CD4-positive, alpha-beta T cell treated with Interleukin-17A for 1 hour (primary cell): ENCODE results near the gene IFT122.

ENCODE experiments used
- DNase-seq: peaks from one replicate; pipeline ENCODE4 v3.0.0-alpha.2; 2020

Gene IFT122

GRCh38 chr3:129519896-129520715, 80.1 kb downstream of the IFT122 start:
- DNase-seq: no peak

- no peak for DNase-seq
These were observed 80.9 kb downstream of the IFT122 start for GRCh38 chr3:129520960-129521359.

- no peak for DNase-seq
These were observed 81.6 kb downstream of the IFT122 start for GRCh38 chr3:129521611-129522010.

- no peak for DNase-seq
These were observed 82.9 kb downstream of the IFT122 start for GRCh38 chr3:129522953-129523352.

- no peak for DNase-seq
These were observed 84.1 kb downstream of the IFT122 start for GRCh38 chr3:129524081-129524480.

- no peak for DNase-seq
These were observed 85.4 kb downstream of the IFT122 start for GRCh38 chr3:129525341-129525968.

DNA sequence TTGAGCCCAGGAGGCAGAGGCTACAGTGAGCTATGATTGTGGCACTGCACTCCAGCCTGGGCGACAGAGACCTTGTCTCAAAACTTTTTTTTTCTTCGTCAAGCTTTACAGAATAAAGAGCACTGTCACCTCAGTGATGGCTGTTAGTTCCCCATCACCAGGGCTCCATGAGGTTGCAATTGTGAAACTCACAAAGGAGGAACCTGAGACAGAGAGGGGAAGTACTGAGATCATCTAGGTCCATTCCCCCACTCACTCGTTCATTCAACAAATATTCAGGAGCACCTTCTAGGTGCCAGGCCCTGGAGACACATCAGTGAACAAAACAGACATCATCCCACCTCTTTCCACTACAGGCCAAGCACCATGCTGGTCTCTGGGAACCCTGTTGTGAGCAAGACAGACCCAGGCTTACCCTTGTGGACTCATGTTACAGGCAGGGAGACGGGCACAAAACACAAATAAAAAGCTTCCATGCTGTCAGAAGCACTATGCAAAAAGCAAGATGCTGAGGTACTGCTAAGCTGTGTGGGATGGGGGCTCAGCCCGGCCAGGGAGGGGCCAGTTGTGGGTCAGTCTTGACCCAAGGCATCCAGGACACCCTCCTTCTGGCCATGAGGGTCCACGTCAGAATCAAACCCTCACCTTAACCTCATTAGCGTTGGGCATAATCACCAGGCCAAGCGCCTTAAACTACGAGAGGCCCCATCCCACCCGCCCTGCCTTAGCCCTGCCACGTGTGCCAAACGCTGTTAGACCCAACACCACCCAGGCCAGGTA, 86.3 kb downstream of the IFT122 start:
- DNase-seq: peak; percentile 22

GRCh38 chr3:129527262-129527661, 87.2 kb downstream of the IFT122 start:
- DNase-seq: no peak

GRCh38 chr3:129528589-129529100, 88.6 kb downstream of the IFT122 start, which contains the start of gene RHO:
RHO (plus strand) TSS chr3:129528639; CDS start chr3:129528734, 95 bp downstream.
- no peak for DNase-seq

DNA sequence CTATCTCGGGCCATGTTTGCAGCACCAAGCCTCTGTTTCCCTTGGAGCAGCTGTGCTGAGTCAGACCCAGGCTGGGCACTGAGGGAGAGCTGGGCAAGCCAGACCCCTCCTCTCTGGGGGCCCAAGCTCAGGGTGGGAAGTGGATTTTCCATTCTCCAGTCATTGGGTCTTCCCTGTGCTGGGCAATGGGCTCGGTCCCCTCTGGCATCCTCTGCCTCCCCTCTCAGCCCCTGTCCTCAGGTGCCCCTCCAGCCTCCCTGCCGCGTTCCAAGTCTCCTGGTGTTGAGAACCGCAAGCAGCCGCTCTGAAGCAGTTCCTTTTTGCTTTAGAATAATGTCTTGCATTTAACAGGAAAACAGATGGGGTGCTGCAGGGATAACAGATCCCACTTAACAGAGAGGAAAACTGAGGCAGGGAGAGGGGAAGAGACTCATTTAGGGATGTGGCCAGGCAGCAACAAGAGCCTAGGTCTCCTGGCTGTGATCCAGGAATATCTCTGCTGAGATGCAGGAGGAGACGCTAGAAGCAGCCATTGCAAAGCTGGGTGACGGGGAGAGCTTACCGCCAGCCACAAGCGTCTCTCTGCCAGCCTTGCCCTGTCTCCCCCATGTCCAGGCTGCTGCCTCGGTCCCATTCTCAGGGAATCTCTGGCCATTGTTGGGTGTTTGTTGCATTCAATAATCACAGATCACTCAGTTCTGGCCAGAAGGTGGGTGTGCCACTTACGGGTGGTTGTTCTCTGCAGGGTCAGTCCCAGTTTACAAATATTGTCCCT, 89.6 kb downstream of the IFT122 start:
- no peak for DNase-seq

DNA sequence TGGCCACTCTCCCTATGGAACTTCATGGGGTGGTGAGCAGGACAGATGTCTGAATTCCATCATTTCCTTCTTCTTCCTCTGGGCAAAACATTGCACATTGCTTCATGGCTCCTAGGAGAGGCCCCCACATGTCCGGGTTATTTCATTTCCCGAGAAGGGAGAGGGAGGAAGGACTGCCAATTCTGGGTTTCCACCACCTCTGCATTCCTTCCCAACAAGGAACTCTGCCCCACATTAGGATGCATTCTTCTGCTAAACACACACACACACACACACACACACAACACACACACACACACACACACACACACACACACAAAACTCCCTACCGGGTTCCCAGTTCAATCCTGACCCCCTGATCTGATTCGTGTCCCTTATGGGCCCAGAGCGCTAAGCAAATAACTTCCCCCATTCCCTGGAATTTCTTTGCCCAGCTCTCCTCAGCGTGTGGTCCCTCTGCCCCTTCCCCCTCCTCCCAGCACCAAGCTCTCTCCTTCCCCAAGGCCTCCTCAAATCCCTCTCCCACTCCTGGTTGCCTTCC, 90.3 kb downstream of the IFT122 start:
- no peak for DNase-seq

GRCh38 chr3:129530821-129531220, 90.8 kb downstream of the IFT122 start:
- no peak for DNase-seq

DNA sequence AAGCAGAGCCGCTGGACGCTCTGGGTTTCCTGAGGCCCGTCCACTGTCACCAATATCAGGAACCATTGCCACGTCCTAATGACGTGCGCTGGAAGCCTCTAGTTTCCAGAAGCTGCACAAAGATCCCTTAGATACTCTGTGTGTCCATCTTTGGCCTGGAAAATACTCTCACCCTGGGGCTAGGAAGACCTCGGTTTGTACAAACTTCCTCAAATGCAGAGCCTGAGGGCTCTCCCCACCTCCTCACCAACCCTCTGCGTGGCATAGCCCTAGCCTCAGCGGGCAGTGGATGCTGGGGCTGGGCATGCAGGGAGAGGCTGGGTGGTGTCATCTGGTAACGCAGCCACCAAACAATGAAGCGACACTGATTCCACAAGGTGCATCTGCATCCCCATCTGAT, 91.7 kb downstream of the IFT122 start:
- DNase-seq: no peak

DNA sequence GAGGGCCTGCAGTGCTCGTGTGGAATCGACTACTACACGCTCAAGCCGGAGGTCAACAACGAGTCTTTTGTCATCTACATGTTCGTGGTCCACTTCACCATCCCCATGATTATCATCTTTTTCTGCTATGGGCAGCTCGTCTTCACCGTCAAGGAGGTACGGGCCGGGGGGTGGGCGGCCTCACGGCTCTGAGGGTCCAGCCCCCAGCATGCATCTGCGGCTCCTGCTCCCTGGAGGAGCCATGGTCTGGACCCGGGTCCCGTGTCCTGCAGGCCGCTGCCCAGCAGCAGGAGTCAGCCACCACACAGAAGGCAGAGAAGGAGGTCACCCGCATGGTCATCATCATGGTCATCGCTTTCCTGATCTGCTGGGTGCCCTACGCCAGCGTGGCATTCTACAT, 92.2 kb downstream of the IFT122 start:
- DNase-seq: no peak

GRCh38 chr3:129533406-129533805, 93.4 kb downstream of the IFT122 start:
- no peak for DNase-seq

DNA sequence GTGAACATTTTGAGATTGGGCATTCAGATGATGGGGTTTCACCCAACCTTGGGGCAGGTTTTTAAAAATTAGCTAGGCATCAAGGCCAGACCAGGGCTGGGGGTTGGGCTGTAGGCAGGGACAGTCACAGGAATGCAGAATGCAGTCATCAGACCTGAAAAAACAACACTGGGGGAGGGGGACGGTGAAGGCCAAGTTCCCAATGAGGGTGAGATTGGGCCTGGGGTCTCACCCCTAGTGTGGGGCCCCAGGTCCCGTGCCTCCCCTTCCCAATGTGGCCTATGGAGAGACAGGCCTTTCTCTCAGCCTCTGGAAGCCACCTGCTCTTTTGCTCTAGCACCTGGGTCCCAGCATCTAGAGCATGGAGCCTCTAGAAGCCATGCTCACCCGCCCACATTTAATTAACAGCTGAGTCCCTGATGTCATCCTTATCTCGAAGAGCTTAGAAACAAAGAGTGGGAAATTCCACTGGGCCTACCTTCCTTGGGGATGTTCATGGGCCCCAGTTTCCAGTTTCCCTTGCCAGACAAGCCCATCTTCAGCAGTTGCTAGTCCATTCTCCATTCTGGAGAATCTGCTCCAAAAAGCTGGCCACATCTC, 94.5 kb downstream of the IFT122 start:
- DNase-seq: no peak

DNA sequence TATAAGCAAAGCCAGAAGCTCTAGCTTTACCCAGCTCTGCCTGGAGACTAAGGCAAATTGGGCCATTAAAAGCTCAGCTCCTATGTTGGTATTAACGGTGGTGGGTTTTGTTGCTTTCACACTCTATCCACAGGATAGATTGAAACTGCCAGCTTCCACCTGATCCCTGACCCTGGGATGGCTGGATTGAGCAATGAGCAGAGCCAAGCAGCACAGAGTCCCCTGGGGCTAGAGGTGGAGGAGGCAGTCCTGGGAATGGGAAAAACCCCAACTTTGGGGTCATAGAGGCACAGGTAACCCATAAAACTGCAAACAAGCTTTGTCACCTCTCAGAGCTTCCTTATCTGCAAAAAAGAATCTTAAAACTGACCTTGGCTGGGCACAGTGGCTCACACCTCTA, 95.1 kb downstream of the IFT122 start:
- no peak for DNase-seq

DNA sequence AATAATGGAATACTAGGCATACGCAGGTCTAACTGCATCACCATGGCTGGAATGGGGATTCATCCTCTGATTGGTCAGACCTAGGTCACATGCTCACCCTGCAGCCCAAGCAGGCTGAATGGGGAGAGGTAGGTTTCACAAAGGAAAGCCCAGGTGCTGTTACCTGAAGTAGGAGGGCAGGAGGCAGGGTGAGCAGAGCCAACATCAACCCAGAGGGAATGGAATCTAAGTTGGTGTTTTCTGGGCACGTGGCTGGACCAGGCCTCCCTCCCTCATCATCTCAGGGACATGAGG, 96.3 kb downstream of the IFT122 start:
- no peak for DNase-seq

- DNase-seq: no peak
These were observed 96.8 kb downstream of the IFT122 start for GRCh38 chr3:129536804-129537203.

DNA sequence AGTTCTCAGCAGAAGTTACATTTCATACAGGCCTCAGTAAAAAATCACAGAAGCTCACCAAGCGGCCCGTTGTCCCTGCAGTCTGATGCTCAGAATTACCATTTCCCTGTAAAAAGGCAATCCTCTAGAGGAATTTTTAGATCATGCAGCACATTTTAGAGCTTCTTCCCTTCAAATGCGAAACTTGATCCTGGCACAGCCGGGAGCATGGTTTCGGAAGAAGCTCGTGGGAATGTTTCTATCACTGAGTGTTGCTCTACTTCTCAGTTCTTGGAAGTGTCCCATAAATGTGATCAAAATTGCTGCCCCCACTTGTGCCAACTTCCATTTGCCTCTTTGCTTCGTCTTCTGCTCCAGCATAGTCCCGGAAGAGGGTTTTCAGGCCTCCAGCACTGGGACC, 99.2 kb downstream of the IFT122 start:
- no peak for DNase-seq

- no peak for DNase-seq
These were observed 100.9 kb downstream of the IFT122 start for GRCh38 chr3:129540776-129541516.
